22Rv1 (cell line): ENCODE results near the gene PDGFA.

Source experiments
- H3K27ac ChIP-seq: fragments of 450-650 bp; 2 replicates; pipeline ENCODE4 v1.5.1; 2017
- ZFX ChIP-seq: fragments of 450-650 bp; IDR thresholded peaks from 2 replicates; pipeline ENCODE4 v1.6.1; 2017; ENCODE audit warnings: antibody characterized with exemption, borderline replicate concordance
- TF ChIP-seq, protein P1 (sequence below): fragments of 450-650 bp; IDR thresholded peaks from 2 replicates; pipeline ENCODE4 v1.5.1; 2017; ENCODE audit warnings: mild to moderate bottlenecking

The PDGFA gene

DNA sequence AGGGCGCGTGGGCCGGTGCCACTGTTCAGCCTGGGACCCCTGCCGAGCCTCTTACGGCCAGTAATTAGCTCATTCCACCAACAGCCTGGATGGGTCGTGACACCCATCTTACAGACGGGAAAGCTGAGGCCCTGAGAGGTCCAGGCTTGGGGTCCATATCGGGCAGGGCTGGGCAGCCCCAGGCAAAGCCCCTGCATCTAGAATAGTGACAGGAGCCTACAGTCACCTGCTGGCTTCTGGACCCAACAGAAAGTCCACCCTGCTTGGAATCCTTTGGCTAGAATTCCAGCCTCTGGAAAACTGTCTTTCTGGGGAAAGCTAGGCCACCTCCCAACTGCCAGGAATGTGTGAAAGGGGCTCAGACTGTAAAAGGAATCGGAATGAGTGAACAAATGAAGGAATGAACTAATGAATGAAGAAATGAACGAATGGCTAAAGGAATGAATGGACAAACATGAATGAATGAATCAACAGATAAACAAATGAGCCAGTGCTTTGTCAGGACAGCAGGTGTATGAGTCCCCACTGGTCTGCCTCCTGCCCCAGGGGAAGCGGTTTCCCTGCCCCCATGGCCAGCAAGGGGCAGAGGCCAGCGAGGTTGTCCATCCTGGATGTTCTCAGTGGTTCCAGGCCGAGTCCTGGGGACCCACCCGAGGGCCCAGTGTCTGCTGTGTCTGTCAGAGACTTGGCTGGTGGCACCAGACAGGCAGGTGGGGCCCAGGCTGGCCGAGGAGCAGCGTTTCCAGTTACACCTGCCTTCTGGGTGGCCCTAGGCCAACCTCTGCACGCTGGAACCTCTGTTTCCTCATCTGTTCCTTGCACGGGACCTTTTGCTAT is 24.1 kb upstream of the PDGFA start:
- no peak overlapping the region for H3K27ac ChIP-seq
- TF ChIP-seq ZFX: no peak
- TF ChIP-seq, protein P1, sequence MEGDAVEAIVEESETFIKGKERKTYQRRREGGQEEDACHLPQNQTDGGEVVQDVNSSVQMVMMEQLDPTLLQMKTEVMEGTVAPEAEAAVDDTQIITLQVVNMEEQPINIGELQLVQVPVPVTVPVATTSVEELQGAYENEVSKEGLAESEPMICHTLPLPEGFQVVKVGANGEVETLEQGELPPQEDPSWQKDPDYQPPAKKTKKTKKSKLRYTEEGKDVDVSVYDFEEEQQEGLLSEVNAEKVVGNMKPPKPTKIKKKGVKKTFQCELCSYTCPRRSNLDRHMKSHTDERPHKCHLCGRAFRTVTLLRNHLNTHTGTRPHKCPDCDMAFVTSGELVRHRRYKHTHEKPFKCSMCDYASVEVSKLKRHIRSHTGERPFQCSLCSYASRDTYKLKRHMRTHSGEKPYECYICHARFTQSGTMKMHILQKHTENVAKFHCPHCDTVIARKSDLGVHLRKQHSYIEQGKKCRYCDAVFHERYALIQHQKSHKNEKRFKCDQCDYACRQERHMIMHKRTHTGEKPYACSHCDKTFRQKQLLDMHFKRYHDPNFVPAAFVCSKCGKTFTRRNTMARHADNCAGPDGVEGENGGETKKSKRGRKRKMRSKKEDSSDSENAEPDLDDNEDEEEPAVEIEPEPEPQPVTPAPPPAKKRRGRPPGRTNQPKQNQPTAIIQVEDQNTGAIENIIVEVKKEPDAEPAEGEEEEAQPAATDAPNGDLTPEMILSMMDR: no peak

DNA sequence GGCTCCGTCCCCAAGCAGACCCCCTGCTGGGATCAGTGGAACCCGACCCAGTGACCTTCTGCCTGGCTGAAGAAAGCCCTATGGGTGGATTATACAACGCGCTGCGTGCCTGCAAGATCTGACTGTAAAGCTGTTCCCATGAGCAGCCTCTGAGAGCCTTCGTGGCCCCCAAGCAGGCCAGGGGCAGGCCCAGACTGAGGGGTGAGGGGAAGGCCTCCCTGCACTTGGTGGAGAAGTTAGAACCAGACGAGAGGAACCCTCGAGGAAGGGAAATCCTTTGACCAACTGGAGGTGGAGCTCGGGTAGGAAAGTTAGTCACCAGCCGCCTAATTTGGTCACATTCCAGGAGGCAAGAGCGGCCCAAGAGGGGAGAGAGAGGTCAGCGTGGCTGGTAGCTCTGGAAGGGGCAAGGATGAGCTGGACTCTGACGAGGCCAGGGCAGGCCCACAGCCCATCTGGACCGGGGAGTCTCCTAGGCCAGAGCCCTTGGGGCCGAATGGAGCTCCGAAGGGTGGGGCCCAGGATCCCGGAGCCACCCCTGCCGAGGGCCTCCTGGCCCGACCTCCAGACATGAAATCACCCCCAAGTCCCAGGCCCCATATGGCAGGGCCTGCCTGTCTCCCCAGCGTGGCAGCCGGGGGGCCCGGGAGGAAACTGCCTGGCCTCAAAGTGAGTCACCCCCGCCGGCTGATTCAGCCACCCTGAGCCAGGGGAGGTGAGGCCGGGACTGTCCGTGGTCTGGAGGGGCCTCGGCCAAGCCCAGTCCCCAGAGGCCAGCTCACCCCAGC is 23.3 kb upstream of the PDGFA start:
- no peak overlapping the region for H3K27ac ChIP-seq
- TF ChIP-seq ZFX: no peak
- TF ChIP-seq, protein P1: no peak

DNA sequence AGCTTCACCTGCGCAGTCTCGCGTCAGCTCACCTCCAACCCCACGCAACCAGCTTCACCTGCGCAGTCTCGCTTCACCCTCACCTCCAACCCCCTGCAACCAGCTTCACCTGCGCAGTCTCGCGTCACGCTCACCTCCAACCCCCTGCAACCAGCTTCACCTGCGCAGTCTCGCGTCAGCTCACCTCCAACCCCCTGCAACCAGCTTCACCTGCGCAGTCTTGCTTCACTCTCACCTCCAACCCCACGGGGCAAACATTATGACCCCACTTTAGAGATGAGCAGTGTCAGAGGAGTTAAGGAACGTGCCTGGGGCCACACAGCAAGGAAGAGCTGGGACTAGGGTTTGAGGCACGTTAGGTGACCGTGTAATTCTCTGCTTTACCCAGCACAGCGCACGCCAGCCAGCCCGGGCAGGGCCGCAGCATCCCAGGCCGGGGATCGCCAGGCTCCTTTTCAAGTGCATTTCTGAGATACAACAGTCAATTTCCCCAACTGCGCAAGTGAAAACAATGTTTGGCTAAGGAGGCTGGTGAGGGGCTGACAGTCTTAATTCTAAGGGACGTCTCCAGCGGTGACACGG is 22.6 kb upstream of the PDGFA start:
- no peak overlapping the region for H3K27ac ChIP-seq
- TF ChIP-seq, protein P1: no peak
- no peak for TF ChIP-seq ZFX

- no peak for TF ChIP-seq ZFX
- TF ChIP-seq, protein P1: no peak
Measured at GRCh38 chr7:541661-542060, 22.0 kb upstream of the PDGFA start.

DNA sequence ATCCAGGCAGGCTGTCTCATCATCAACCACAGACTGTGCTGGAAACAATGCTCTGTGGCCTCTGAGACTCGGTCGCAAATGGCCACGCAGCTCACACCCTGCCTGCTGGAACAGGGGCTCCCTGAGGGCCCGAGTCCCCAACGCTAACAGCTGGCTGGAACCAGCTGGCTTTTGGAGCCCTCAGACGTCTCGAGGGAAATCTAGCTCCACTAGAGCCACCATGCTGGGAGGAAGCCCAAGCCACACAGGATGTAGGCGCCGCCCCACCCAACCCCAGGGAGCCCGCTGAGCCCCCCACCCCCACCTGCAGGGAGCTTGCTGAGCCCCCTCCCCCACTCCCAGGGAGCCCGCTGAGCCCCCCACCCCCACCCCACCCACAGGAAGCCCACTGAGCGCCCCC is 21.4 kb upstream of the PDGFA start:
- H3K27ac ChIP-seq: no peak overlapping the region
- TF ChIP-seq, protein P1: no peak
- no peak for TF ChIP-seq ZFX

More at GRCh38 chr7:541661-542060, 22.0 kb upstream of the PDGFA start:
- H3K27ac ChIP-seq: no peak overlapping the region

- no peak overlapping the region for H3K27ac ChIP-seq
- TF ChIP-seq, protein P1: no peak
- no peak for TF ChIP-seq ZFX
Measured at GRCh38 chr7:540579-540978, 20.9 kb upstream of the PDGFA start.
